ENCODE data around the gene SLC35E3. TPM values are rescaled to one million over a fixed set of nuclear protein-coding genes. Genes with fewer than 3 reads are reported as not detected.
"Not testable (repeated sequence)": the region's sequence is repeated elsewhere in the genome, so short reads cannot be mapped to it uniquely, and the experiment has no call there.

Gene SLC35E3
- total RNA-seq, 1 donor, result 6.5 TPM

DNA sequence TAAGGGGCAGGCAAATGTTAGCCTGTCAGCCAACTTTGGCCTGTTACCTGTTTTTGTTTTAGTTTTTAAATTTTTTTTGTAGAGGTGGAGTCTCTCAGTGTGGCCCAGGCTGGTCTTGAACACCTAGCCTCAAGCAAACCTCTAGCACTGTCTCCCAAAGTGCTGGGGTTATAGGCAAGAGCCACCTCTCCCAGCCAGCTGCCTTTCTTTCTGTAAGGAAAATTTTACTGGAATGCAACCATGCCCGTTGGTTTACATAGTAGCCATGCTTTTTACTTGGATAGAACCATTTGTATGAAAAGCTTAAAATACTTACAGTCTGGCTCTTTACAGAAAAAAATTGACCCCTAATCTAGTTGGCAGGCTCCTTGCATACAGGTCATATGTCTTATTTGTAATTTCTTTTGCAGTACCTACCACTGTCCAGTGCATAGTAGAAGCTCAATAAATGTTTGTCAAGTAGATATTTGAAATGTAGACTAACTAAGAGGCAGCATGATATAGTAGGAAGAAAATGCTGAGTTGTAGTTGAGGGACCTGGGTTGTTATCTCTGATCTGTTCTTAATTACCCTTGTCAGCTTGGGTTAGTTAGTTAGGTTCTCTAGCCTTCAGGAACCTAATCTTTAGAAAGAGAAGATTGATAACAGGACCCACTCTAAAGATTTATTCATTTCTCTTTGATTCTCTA, 66.7 kb downstream of the SLC35E3 start:
- no peak for DNase-seq (ENCODE audit: low read depth)
- peak overlapping the region; percentile 41 for H3K4me3 ChIP-seq (ENCODE audit: low read depth, low read length)
- TF ChIP-seq, protein P1, sequence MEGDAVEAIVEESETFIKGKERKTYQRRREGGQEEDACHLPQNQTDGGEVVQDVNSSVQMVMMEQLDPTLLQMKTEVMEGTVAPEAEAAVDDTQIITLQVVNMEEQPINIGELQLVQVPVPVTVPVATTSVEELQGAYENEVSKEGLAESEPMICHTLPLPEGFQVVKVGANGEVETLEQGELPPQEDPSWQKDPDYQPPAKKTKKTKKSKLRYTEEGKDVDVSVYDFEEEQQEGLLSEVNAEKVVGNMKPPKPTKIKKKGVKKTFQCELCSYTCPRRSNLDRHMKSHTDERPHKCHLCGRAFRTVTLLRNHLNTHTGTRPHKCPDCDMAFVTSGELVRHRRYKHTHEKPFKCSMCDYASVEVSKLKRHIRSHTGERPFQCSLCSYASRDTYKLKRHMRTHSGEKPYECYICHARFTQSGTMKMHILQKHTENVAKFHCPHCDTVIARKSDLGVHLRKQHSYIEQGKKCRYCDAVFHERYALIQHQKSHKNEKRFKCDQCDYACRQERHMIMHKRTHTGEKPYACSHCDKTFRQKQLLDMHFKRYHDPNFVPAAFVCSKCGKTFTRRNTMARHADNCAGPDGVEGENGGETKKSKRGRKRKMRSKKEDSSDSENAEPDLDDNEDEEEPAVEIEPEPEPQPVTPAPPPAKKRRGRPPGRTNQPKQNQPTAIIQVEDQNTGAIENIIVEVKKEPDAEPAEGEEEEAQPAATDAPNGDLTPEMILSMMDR (IDR thresholded peaks at IDR 0.05; ENCODE audit: insufficient read depth, low read depth, low read length), result no peak

DNA sequence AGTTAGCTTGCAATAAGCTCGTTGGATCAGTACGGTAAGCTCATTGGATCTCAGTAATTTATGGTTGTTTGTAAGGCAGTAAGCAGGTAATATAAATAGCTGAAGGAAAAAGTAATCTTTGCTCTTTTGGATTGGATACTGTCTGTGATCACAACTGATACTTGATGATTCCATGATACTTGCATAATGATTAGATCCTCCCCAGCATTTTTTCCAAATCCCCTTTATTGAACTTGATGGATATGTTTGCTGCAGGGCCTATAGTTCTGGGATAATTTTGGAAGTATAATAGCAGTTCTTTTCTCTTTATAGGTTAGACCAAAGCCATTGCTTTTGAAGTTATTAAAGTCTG, 67.2 kb downstream of the SLC35E3 start:
- TF ChIP-seq, protein P1 (IDR thresholded peaks at IDR 0.05; ENCODE audit: insufficient read depth, low read depth, low read length), result no peak
- peak overlapping the region; percentile 41 for H3K4me3 ChIP-seq (ENCODE audit: low read depth, low read length)
- DNase-seq (ENCODE audit: low read depth), result no peak

DNA sequence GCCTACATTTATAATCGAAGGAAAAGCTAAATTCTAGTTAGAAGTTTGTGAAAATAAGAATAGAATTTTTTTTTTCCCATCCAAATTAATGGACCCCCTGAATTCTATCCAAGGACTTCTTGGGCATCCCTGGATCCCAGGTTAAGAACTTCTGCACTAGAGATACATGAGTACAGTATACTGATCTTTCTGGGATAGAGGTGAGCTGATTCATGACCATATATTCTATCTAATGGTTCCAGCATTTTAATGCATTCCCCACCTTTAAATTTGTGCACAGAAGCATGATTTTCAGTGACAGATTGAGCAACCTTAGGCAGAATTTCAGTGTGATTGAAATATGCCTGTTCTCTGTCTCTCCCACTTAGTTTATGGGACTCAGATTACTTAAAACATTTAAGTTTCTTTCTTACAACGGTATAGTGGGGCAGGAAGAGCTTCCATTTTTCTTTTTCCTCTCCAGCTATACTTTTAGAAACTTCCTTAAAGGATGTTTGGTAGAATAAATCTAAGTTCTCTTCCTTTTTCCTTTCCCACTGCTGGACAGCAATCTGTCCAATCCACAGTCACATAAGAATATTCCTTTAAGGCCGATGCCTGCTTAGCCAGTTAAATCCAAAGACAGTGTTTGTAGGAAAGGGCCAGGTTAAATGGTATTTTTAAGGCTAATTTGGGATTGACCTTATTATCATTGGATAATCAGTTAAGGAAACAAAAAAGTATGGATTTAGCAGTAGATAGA, 68.7 kb downstream of the SLC35E3 start:
- no peak for DNase-seq (ENCODE audit: low read depth)
- TF ChIP-seq, protein P1 (IDR thresholded peaks at IDR 0.05; ENCODE audit: insufficient read depth, low read depth, low read length), result no peak
- H3K4me3 ChIP-seq (ENCODE audit: low read depth, low read length), result peak overlapping the region; percentile 2

DNA sequence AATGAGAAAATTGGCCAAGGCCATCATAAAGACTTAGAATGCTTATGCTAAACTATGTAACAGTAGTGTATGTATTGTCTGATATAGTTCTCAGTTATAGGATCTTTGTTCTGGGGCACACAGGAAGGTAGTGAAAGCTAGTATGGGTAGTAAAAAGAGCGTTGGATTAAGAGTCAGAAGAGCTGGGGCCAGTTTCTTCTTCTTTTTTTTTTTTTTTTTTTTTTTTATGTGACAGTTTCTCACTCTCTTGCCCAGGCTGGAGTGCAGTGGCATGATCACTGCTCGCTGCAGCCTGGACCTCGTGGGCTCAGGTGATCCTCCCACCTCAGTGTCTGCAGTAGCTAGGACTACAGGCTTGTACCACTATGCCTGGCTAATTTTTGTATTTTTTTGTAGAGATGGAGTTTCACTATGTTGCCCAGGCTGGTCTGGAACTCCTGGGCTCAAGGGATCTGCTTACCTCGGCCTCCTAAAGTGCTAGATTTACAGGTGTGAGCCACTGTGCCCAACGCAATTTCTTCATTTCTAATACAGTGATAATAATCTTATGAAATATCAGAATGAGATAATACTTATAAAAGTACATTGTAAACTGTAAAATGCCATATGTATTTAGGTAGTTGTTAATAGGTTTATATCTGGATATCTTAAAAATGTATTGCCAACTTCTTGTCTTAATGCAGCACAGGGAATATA, 69.4 kb downstream of the SLC35E3 start:
- H3K4me3 ChIP-seq (ENCODE audit: low read depth, low read length), result no peak overlapping the region
- TF ChIP-seq, protein P1 (IDR thresholded peaks at IDR 0.05; ENCODE audit: insufficient read depth, low read depth, low read length), result no peak
- DNase-seq (ENCODE audit: low read depth), result no peak

DNA sequence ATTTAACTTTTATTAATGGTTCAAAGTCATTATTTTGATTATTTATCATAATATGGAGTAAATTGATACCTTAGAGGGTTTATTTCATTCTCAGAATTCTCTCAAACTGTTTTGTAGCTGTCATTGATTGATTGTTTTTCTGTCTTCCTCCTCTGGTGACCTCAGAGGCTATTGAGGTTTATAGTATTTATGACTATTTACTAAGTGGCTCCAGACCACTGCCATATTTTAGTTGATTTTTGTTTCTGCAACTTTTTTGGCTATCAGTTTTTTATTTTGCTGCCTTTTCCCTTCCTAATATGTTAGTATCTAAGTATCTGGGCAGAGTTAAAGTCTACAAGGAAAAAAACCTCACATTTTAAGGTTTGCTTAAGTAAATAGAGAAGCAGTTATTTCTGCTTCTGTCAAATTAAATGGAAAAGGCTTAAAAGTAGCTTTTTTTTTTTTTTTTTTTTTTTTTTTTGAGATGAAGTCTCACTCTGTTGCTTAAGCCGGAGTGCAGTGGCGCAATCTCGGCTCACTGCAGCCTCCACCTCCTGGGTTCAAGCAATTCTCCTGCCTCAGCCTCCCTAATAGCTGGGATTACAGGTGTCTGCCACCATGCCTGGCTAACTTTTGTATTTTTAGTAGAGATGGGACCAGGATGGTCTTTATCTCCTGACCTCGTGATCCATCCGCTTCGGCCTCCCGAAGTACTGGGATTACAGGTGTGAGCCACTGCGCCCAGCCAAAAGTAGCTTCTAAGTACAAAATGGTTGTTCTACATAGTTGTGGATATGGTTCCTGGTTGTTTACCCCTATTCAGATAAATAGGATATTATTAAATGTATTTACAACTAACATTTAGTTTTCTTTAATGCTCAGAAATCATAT, 70.2 kb downstream of the SLC35E3 start:
- no peak for DNase-seq (ENCODE audit: low read depth)
- H3K4me3 ChIP-seq (ENCODE audit: low read depth, low read length), result no peak overlapping the region
- TF ChIP-seq, protein P1 (IDR thresholded peaks at IDR 0.05; ENCODE audit: insufficient read depth, low read depth, low read length), result no peak

DNA sequence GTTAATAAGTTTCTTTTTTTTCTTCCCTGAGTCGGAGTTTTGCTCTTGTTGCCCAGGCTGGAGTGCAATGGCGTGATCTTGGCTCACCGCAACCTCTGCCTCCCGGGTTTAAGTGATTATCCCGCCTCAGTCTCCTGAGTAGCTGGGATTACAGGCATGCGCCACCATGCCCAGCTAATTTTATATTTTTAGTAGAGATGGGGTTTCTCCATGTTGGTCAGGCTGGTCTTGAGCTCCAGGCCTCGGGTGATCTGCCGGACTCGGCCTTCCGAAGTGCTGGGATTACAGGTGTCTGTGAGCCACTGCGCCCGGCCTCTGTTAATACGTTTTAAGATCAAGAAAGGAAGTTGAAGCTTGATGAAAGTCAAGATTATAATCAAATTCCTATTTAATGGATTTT, 73.5 kb downstream of the SLC35E3 start:
- H3K4me3 ChIP-seq (ENCODE audit: low read depth, low read length); DNase-seq (ENCODE audit: low read depth): not testable (repeated sequence)
